Right lobe of liver (tissue), 6 donors: ENCODE measurements around the gene HADHB. TPM values are rescaled to one million over a fixed set of nuclear protein-coding genes. Genes with fewer than 3 reads are reported as not detected.
"Not testable (repeated sequence)": the region's sequence is repeated elsewhere in the genome, so short reads cannot be mapped to it uniquely, and the experiment has no call there.

ENCODE experiments used
- ATAC-seq, 4 donors: fragments of 200-7000 bp; cut with Tn5 transposase; one replicate each; pipeline ENCODE4 v1.9.1; 2020; ENCODE audit warnings: mild to moderate bottlenecking in 4 of 4, moderate library complexity in 4 of 4
- DNase-seq, 3 donors: peaks; one replicate each; pipeline ENCODE4 v3.0.0-alpha.2; 2020
- H3K27ac ChIP-seq, 3 donors: fragments of 200-600 bp; one replicate each; pipeline ENCODE4 v1.8.0; 2022
- H3K27me3 ChIP-seq, 2 donors: fragments of 200-600 bp; one replicate each; pipeline ENCODE4 v1.8.0; 2022
- H3K36me3 ChIP-seq, 4 donors: fragments of 200-600 bp; sonication (generic) in 1 of 4; one replicate each; pipeline versions ENCODE4 v1.5.1 to v1.8.0; 2017 to 2022; ENCODE audit warnings: control low read depth in 1 of 4
- H3K4me1 ChIP-seq, 4 donors: fragments of 200-600 bp; sonication (generic) in 1 of 4; one replicate each; pipeline versions ENCODE4 v1.5.1 to v1.8.0; 2017 to 2022; ENCODE audit warnings: control low read depth in 1 of 4
- H3K4me3 ChIP-seq, 3 donors: fragments of 200-600 bp; one replicate each; pipeline ENCODE4 v1.8.0; 2022
- H3K9me3 ChIP-seq, 4 donors: fragments of 200-600 bp; sonication (generic) in 1 of 4; one replicate each; pipeline versions ENCODE4 v1.5.1 to v1.8.0; 2017 to 2022; ENCODE audit warnings: control low read depth in 1 of 4
- POLR2A ChIP-seq: fragments of 450-650 bp; IDR thresholded peaks from one replicate; pipeline ENCODE4 v1.6.1; 2017; ENCODE audit warnings: antibody characterized with exemption, mild to moderate bottlenecking
- WGBS: methylation state at CpG from one replicate; pipeline ENCODE4 v1.1.6; 2018; ENCODE audit warnings: low coverage, low lambda C conversion rate; ENCODE audit not compliant: insufficient coverage; ENCODE audit errors: missing lambda C conversion rate; 5-methylcytosine and 5-hydroxymethylcytosine counted together
- intact Hi-C, 2 donors: fragments of 100-400 bp; cut with DNase I; formaldehyde crosslinking; loops; one replicate each; pipeline versions ENCODE4 v1.11.2 to v1.14.1; 2022
- total RNA-seq, 6 experiments: library from RNA; depleted of rRNA in 2 of 6; stranded (reverse); fragments of >200 nt in 2 of 6; fragmentation: NEBNext Ultra II Directional in 3 of 6; extraction: Animal tissue kit (Norgen Biotek cat#: 25700) in 3 of 6; gene quantifications; one replicate each; pipeline versions ENCODE4 v1.1.0 to v1.2.4, GENCODE V29; 2016 to 2023
- TF ChIP-seq, protein P1 (sequence below), 4 donors: fragments of 200-600 bp in 3 of 4; fragments of 450-650 bp in 1 of 4; IDR thresholded peaks; one replicate each; pipeline versions ENCODE4 v1.5.1 to v1.8.0; 2016 to 2022; ENCODE audit warnings: antibody characterized with exemption in 4 of 4, mild to moderate bottlenecking in 2 of 4
- donor health status: DM: no; HTN: yes; CAD: no.
- donor health status: DM: no; HTN: no; CAD: no.
- donor health status: DM: no; HTN: no; CAD: no.
- donor health status: DM: no; HTN: yes; CAD: no.
- donor health status: DM: no; HTN: yes; CAD: no.

The HADHB gene
- total RNA-seq, 6 experiments from 2014 or later: 129 to 295 (median 219) TPM

DNA sequence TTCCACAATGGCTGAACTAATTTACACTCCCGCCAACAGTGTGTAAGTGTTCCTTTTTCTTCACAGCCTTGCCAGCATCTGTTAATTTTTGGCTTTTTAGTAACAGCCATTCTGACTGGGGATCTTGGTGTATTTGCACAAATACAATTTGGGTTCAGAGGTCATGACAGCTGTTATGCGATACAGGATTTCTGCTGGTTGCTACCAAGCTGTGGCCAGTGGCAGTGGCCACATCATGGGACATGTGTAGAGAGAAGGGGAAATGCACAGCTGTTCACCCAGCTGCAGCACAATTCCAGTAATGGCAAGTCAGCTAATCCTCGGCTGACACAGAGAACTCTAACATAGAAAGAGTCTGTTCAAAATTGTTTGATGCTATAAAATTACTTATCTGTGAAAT, 80.2 kb downstream of the HADHB start:
- 13% methylated on average over 3 of the region's 3 CpGs for WGBS

DNA sequence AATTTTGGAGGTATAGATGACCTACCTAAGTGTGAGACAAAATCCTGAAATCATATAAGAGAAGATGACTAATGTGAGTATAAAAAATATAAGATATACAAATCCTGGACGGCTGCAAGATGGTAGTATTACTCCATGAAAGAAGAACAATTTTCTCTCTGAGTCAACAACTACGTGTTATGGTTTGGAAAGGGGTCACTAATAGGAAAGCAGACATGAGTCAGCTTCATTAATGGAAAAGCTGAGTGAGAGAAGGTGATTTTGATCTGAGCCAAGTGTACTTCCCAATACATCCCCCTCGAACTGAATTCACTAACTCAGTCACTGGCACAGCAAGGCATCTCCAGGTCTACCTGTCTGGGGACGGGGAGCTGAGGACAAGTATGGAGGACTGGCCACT, 81.1 kb downstream of the HADHB start:
- Histone ChIP-seq H3K9me3 (no peaks in the 10 kb centered on the region), H3K4me3 (no peak overlapping the region), H3K27me3 (no peaks in the 10 kb centered on the region), H3K4me1 (no peaks in the 10 kb centered on the region), H3K36me3 (no peaks in the 10 kb centered on the region), H3K27ac (no peak overlapping the region)
- TF ChIP-seq, protein P1, sequence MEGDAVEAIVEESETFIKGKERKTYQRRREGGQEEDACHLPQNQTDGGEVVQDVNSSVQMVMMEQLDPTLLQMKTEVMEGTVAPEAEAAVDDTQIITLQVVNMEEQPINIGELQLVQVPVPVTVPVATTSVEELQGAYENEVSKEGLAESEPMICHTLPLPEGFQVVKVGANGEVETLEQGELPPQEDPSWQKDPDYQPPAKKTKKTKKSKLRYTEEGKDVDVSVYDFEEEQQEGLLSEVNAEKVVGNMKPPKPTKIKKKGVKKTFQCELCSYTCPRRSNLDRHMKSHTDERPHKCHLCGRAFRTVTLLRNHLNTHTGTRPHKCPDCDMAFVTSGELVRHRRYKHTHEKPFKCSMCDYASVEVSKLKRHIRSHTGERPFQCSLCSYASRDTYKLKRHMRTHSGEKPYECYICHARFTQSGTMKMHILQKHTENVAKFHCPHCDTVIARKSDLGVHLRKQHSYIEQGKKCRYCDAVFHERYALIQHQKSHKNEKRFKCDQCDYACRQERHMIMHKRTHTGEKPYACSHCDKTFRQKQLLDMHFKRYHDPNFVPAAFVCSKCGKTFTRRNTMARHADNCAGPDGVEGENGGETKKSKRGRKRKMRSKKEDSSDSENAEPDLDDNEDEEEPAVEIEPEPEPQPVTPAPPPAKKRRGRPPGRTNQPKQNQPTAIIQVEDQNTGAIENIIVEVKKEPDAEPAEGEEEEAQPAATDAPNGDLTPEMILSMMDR (IDR thresholded peaks at IDR 0.05): no peak
- TF ChIP-seq POLR2A: no peak
- intact Hi-C loops: no loop called here
- no peak for DNase-seq
- no peak for ATAC-seq
- 60% methylated on average over 2 of the region's 4 CpGs for WGBS

More for the DNA sequence above, 80.2 kb downstream of the HADHB start:
- no peak overlapping the region for H3K27ac ChIP-seq
- H3K36me3 ChIP-seq: no peaks in the 10 kb centered on the region
- H3K9me3 ChIP-seq: no peaks in the 10 kb centered on the region
- H3K4me1 ChIP-seq: no peaks in the 10 kb centered on the region
- no peaks in the 10 kb centered on the region for H3K27me3 ChIP-seq
- no peak for DNase-seq
- no peak overlapping the region for H3K4me3 ChIP-seq
- intact Hi-C loops: no loop called here
- TF ChIP-seq, protein P1 (IDR thresholded peaks at IDR 0.05): no peak
- TF ChIP-seq POLR2A: no peak
- no peak for ATAC-seq

DNA sequence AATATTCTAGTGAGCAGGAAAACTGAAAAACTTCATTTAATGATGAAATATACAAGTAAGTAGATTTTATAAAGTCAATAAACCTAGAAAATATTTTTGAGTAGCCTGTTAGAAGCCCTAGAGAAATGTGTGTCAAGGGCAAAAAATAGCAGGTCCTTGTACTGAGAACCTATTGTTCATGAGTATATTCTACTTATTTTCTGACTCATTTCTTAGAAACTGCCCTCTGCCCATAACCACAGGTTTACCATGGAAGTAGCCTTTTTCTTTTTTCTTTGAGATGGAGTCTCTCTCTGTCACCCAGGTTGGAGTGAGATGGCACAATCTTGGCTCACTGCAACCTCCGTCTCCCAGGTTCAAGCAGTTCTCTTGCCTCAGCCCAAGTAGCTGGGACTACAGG, 81.8 kb downstream of the HADHB start:
- H3K4me3 ChIP-seq: no peak overlapping the region
- intact Hi-C loops: no loop called here
- H3K36me3 ChIP-seq: no peaks in the 10 kb centered on the region
- no peaks in the 10 kb centered on the region for H3K9me3 ChIP-seq
- 75% methylated on average over 1 of the region's 1 CpG for WGBS
- H3K27me3 ChIP-seq: no peaks in the 10 kb centered on the region
- DNase-seq (no peak), ATAC-seq (no peak)
- no peak overlapping the region for H3K27ac ChIP-seq
- TF ChIP-seq, protein P1 (IDR thresholded peaks at IDR 0.05): no peak
- TF ChIP-seq POLR2A: no peak
- no peaks in the 10 kb centered on the region for H3K4me1 ChIP-seq

DNA sequence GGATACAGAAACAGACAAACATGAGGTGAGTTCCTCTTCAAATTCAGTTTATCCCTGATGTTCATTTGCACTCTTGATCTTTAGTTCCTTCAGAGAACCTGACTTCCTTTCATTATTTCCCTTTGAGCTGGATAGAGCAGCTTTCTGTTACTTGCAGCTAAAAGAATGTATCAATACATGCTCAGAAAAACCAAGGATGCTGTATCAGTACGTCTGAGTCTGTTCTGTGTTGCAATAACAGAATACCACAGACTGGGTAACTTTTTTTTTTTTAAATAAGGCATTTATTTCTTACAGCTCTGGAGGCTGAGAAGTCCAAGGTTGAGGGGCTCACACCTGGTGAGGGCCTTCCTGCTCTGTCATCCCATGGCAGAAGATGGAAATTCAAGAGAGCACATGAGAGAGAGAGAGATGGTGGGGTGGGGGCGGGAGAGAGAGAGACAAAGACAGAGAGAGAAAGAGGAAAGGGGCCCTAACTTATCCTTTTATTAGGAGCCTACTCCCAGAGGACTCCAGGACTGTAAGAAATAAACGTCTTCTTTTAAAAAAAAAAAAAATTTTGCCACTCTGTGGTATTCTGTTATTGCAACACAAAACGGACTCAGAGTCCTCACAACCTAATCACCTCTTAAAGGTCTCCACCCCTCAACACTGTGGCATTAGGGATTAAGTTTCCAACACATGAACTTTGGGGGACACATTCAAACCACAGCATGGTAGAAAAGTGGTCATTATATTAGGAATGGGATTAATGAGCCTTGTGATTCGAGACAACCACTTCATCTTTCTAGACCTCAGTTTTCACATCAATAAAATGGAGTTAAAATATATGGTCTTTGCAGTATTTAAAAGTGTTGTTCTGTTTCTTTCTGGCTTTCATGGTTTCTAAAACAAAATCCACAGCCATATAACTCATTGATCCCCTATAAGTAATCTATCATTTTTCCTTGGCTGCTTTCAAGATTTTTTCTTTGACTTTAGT, 82.8 kb downstream of the HADHB start:
- intact Hi-C loops: no loop called here
- no peaks in the 10 kb centered on the region for H3K4me1 ChIP-seq
- TF ChIP-seq POLR2A: no peak
- TF ChIP-seq, protein P1 (IDR thresholded peaks at IDR 0.05): no peak
- WGBS: 38% methylated on average over 5 of the region's 5 CpGs
- ATAC-seq: no peak
- no peak overlapping the region for H3K4me3 ChIP-seq
- H3K36me3 ChIP-seq: no peaks in the 10 kb centered on the region
- no peak for DNase-seq
- H3K27ac ChIP-seq: no peak overlapping the region
- no peaks in the 10 kb centered on the region for H3K9me3 ChIP-seq
- H3K27me3 ChIP-seq: no peaks in the 10 kb centered on the region

DNA sequence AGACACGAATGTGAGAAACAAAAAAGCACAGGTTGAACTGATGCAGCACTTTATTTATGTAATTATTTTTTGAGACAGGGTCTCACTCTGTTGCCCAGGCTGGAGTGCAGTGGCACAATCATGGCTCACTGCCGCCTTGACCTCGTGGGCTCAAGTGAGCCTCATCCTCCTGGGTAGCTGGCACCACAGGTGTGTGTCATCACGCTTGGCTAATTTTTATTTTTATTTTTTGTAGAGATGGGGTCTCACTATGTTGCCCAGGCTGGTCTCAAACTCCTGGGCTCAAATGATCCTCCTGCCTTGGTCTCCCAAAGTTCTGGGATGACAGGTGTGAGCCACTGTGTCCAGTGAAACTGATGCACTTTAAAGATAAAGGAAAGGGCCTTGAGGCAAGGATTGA, 84.3 kb downstream of the HADHB start:
- ATAC-seq, H3K27ac ChIP-seq, H3K4me3 ChIP-seq, H3K9me3 ChIP-seq, H3K36me3 ChIP-seq, intact Hi-C loops, DNase-seq, H3K27me3 ChIP-seq, H3K4me1 ChIP-seq: not testable (repeated sequence)
- WGBS: 94% methylated on average over 4 of the region's 4 CpGs
